Liver (tissue), 9 donors: ENCODE results near the gene RYR2. TPM values are rescaled to one million over a fixed set of nuclear protein-coding genes. Genes with fewer than 3 reads are reported as not detected.

ENCODE experiments used
- DNase-seq: peaks from one replicate; pipeline ENCODE4 v3.0.0-alpha.2; 2017; ENCODE audit warnings: low spot score
- H3K27ac ChIP-seq, 2 donors: one replicate each; pipeline ENCODE4 v1.7.0; 2013; ENCODE audit warnings: inconsistent platforms in 2 of 2, low read length in 2 of 2, control low read depth in 1 of 2, low read depth in 1 of 2, mild to moderate bottlenecking in 1 of 2
- H3K27me3 ChIP-seq, 4 donors: one replicate each; pipeline versions ENCODE4 v1.6.1 to v1.7.0; 2013; ENCODE audit warnings: low read length in 3 of 4, inconsistent platforms in 1 of 4, mild to moderate bottlenecking in 1 of 4, moderate library complexity in 1 of 4; ENCODE audit not compliant: control insufficient read depth in 4 of 4, insufficient read depth in 4 of 4
- H3K36me3 ChIP-seq, 4 donors: one replicate each; pipeline versions ENCODE4 v1.6.1 to v1.7.0; 2013; ENCODE audit warnings: low read length in 3 of 4, mild to moderate bottlenecking in 3 of 4, low read depth in 1 of 4, moderate library complexity in 1 of 4; ENCODE audit not compliant: control insufficient read depth in 4 of 4, insufficient read depth in 3 of 4
- H3K4me1 ChIP-seq, 4 donors: one replicate each; pipeline versions ENCODE4 v1.6.1 to v1.7.0; 2013; ENCODE audit warnings: low read length in 3 of 4, mild to moderate bottlenecking in 3 of 4, moderate library complexity in 1 of 4; ENCODE audit not compliant: control insufficient read depth in 4 of 4, insufficient read depth in 4 of 4
- H3K4me3 ChIP-seq, 3 donors: one replicate each; pipeline versions ENCODE4 v1.6.1 to v1.7.0; 2013; ENCODE audit warnings: low read length in 3 of 3, control low read depth in 1 of 3, low read depth in 1 of 3, mild to moderate bottlenecking in 1 of 3
- H3K9ac ChIP-seq, 2 donors: one replicate each; pipeline ENCODE4 v1.7.0; 2013; ENCODE audit warnings: low read length in 2 of 2, mild to moderate bottlenecking in 2 of 2, moderate library complexity in 2 of 2, control low read depth in 1 of 2, low read depth in 1 of 2
- H3K9me3 ChIP-seq, 4 donors: one replicate each; pipeline versions ENCODE4 v1.6.1 to v1.7.0; 2013; ENCODE audit warnings: low read length in 3 of 4; ENCODE audit not compliant: control insufficient read depth in 4 of 4
- ATF3 ChIP-seq: IDR thresholded peaks from 2 replicates; pipeline ENCODE4 v1.6.1; 2016; ENCODE audit warnings: antibody characterized with exemption
- EGR1 ChIP-seq, 2 donors: IDR thresholded peaks; 2 replicates each; pipeline ENCODE4 v1.6.1; 2016 to 2018; ENCODE audit warnings: antibody characterized with exemption in 2 of 2, low read depth in 2 of 2
- FOXA1 ChIP-seq: IDR thresholded peaks from 2 replicates; pipeline ENCODE4 v1.6.1; 2016; ENCODE audit warnings: antibody characterized with exemption
- FOXA2 ChIP-seq: IDR thresholded peaks from 2 replicates; pipeline ENCODE4 v1.6.1; 2016; ENCODE audit warnings: antibody characterized with exemption
- HNF4A ChIP-seq, 2 donors: conservative IDR thresholded peaks; 2 replicates each; pipeline ENCODE4 v1.6.1; 2016; ENCODE audit warnings: antibody characterized with exemption in 2 of 2, mild to moderate bottlenecking in 2 of 2
- HNF4G ChIP-seq: IDR thresholded peaks from 2 replicates; pipeline ENCODE4 v1.6.1; 2016; ENCODE audit warnings: antibody characterized with exemption
- JUND ChIP-seq, 2 donors: IDR thresholded peaks; 2 replicates each; pipeline ENCODE4 v1.6.1; 2016; ENCODE audit warnings: antibody characterized with exemption in 2 of 2
- NR2F2 ChIP-seq: IDR thresholded peaks from 2 replicates; pipeline ENCODE4 v1.6.1; 2016; ENCODE audit warnings: antibody characterized with exemption
- RAD21 ChIP-seq, 2 donors: IDR thresholded peaks; 2 replicates each; pipeline ENCODE4 v1.6.1; 2016; ENCODE audit warnings: antibody characterized with exemption in 2 of 2, mild to moderate bottlenecking in 2 of 2
- REST ChIP-seq: IDR thresholded peaks from 2 replicates; pipeline ENCODE4 v1.6.1; 2016; ENCODE audit warnings: antibody characterized with exemption, mild to moderate bottlenecking
- RXRA ChIP-seq, 2 donors: IDR thresholded peaks; 2 replicates each; pipeline ENCODE4 v1.6.1; 2017 to 2018; ENCODE audit warnings: antibody characterized with exemption in 2 of 2, mild to moderate bottlenecking in 1 of 2
- SP1 ChIP-seq: IDR thresholded peaks from 2 replicates; pipeline ENCODE4 v1.6.1; 2018; ENCODE audit warnings: antibody characterized with exemption, mild to moderate bottlenecking
- TAF1 ChIP-seq: conservative IDR thresholded peaks from 2 replicates; pipeline ENCODE4 v1.6.1; 2016; ENCODE audit warnings: antibody characterized with exemption, mild to moderate bottlenecking
- ZBTB33 ChIP-seq: IDR thresholded peaks from 2 replicates; pipeline ENCODE4 v1.6.1; 2016; ENCODE audit warnings: antibody characterized with exemption
- WGBS: extraction: QIAGEN DNeasy Blood & Tissue Kit; methylation state at CpG from one replicate; pipeline ENCODE4 v1.1.7; 2013; 5-methylcytosine and 5-hydroxymethylcytosine counted together
- polyA plus RNA-seq, 2 donors: library from polyadenylated mRNA; stranded (reverse) in 1 of 2; unstranded in 1 of 2; fragments of 200-250 nt in 1 of 2; fragments of >200 nt in 1 of 2; fragmentation: Nextera tagmentation in 1 of 2; extraction: Ambion mirVana in 1 of 2; gene quantifications; one replicate each; pipeline versions ENCODE4 v1.2.1 to v1.2.3, GENCODE V29; 2013 to 2015
- total RNA-seq, 2 donors: library from RNA; depleted of rRNA; stranded (reverse); fragments of >200 nt; gene quantifications; one replicate each; pipeline ENCODE4 v1.2.3, GENCODE V29; 2014
- TF ChIP-seq, protein P1 (sequence below): fragments of 150-350 bp; IDR thresholded peaks from 2 replicates; pipeline ENCODE4 v1.5.1; 2017; ENCODE audit warnings: improper control_type of control experiment, low read depth, low read length; ENCODE audit not compliant: missing input control
- TF ChIP-seq, protein P2 (sequence below): IDR thresholded peaks from 2 replicates; pipeline ENCODE4 v1.6.1; 2016; ENCODE audit warnings: antibody characterized with exemption
- donor health status: healthy.
- donor health status: healthy.
- donor health status: healthy.
- donor health status: healthy.
- donor health status: healthy.

RYR2 gene
- total and polyA plus RNA-seq, 4 donors = 0.06 to 0.75 (median 0.31) TPM

DNA sequence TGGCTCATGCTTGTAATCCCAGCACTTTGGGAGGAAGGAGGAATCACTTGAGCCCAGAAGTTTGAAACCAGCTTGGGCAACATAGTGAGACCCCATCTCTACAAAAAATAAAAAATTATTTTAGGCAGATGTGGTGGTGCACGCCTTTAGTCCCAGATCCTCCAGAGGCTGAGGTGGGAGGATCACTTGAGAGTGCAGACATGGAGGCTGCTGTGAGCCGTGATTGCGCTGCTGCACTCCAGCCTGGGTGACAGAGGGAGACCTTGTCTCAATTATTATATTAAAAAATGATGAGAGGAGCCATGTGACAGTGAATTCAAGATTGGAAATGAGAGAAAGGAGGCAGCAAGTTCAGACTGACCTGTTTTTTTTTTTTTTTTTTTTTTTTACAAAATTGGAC, 566.4 kb downstream of the RYR2 start:
- H3K9ac ChIP-seq = no peak overlapping the region
- TF ChIP-seq EGR1 (IDR thresholded peaks at IDR 0.05; ENCODE audit: low read depth in 2 of 2) = no peak
- TF ChIP-seq, protein P1, sequence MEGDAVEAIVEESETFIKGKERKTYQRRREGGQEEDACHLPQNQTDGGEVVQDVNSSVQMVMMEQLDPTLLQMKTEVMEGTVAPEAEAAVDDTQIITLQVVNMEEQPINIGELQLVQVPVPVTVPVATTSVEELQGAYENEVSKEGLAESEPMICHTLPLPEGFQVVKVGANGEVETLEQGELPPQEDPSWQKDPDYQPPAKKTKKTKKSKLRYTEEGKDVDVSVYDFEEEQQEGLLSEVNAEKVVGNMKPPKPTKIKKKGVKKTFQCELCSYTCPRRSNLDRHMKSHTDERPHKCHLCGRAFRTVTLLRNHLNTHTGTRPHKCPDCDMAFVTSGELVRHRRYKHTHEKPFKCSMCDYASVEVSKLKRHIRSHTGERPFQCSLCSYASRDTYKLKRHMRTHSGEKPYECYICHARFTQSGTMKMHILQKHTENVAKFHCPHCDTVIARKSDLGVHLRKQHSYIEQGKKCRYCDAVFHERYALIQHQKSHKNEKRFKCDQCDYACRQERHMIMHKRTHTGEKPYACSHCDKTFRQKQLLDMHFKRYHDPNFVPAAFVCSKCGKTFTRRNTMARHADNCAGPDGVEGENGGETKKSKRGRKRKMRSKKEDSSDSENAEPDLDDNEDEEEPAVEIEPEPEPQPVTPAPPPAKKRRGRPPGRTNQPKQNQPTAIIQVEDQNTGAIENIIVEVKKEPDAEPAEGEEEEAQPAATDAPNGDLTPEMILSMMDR = no peak
- TF ChIP-seq, protein P2, sequence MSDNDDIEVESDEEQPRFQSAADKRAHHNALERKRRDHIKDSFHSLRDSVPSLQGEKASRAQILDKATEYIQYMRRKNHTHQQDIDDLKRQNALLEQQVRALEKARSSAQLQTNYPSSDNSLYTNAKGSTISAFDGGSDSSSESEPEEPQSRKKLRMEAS = no peak
- TF ChIP-seq NR2F2 = no peak
- TF ChIP-seq RXRA (IDR thresholded peaks at IDR 0.05) = no peak
- no peak for TF ChIP-seq TAF1
- TF ChIP-seq FOXA1 = no peak
- TF ChIP-seq FOXA2 = no peak
- no peak for TF ChIP-seq ATF3
- TF ChIP-seq REST = no peak
- TF ChIP-seq RAD21 (IDR thresholded peaks at IDR 0.05) = no peak
- H3K36me3 ChIP-seq = no peaks in the 10 kb centered on the region
- H3K9me3 ChIP-seq = no peaks in the 10 kb centered on the region
- 71% methylated on average over 3 of the region's 3 CpGs for WGBS
- no peak overlapping the region for H3K4me3 ChIP-seq
- H3K27me3 ChIP-seq = no peaks in the 10 kb centered on the region
- no peak overlapping the region for H3K27ac ChIP-seq
- DNase-seq = no peak
- no peaks in the 10 kb centered on the region for H3K4me1 ChIP-seq

GRCh38 chr1:237610157-237610556, 568.2 kb downstream of the RYR2 start:
- Histone ChIP-seq H3K36me3 (no peaks in the 10 kb centered on the region), H3K27ac (no peak overlapping the region), H3K9ac (no peak overlapping the region), H3K27me3 (no peaks in the 10 kb centered on the region), H3K4me1 (no peaks in the 10 kb centered on the region), H3K4me3 (no peak overlapping the region), H3K9me3 (no peaks in the 10 kb centered on the region)
- WGBS = 69% methylated on average over 5 of the region's 5 CpGs
- DNase-seq = no peak
- no peak for TF ChIP-seq TAF1
- TF ChIP-seq ZBTB33 = no peak
- no peak for TF ChIP-seq HNF4A (conservative IDR thresholded peaks at IDR 0.05)
- no peak for TF ChIP-seq JUND (IDR thresholded peaks at IDR 0.05)
- TF ChIP-seq EGR1 (IDR thresholded peaks at IDR 0.05; ENCODE audit: low read depth in 2 of 2) = no peak
- no peak for TF ChIP-seq REST
- TF ChIP-seq SP1 = no peak
- TF ChIP-seq, protein P1 = no peak
- TF ChIP-seq FOXA1 = no peak
- TF ChIP-seq, protein P2 = no peak
- no peak for TF ChIP-seq HNF4G
- TF ChIP-seq NR2F2 = no peak
- TF ChIP-seq RAD21 (IDR thresholded peaks at IDR 0.05) = no peak
- no peak for TF ChIP-seq ATF3
